ENCODE measurements around the gene DHX32.
"Not testable (repeated sequence)": the region's sequence is repeated elsewhere in the genome, so short reads cannot be mapped to it uniquely, and the experiment has no call there.

DHX32 gene

DNA sequence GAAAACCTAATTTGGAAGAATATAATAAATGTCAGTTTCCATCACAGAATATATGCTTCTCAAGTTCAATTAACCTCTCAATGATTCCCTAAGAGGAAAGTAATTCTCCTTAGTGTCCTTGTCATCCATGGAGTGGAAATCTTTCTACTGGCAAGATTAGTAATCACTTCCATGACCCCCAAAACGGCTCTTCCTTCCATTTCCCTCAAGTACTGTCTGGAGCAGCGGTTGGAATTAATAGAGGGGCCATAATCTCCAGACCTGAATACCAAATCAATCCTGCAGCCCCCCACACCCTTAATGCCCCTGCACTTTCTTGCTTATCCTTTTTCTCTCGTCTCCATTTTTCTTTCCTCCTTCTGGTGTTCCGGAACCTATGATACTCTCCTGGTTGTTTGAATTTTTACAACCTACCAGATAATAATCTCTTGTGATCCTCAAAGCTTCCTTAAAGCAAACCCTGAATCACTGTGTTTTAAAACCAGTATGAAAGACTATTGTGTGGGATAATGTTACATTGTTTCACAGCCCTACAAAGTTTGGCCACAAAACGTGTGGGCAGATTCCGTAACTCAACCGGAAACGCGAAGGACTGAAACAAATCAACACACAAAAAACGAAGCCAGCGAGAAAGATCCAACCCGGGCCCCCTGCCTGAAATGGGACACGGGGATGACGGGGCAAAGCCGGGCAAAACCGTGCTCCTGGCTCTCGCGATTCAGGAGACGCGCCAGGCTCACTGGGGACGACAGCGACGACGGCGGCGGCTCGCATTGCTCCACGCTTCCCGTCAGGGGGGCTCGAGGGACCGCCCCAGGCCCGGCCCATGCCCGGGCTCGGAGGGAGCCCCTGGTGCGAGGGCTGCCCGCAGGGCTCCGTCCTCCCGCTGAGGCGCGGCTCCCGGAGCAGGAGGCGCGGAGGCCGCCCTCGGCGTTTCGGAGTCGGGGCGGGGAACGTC is 14.3 kb upstream of the DHX32 start:
- peak; percentile 72 for DNase-seq

DNA sequence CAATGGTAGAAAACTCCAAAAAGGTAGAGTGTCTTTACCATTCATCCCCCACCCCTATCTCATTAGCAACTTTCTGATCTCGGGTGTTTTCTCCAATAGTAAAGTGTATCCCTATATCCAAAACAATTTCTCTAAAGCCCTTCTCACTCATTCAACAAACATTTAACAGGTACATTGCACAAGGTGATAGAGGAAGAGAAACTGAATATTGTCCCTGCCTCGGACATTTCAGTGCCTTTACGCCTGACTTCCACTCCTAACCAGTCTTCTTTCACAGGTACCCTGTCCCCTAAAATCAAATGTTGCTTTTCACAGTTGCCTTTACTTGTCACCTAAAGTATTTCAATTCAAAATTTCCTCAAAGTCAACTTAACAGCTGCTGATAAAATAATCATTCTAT is 13.1 kb upstream of the DHX32 start:
- DNase-seq: not testable (repeated sequence)

DNA sequence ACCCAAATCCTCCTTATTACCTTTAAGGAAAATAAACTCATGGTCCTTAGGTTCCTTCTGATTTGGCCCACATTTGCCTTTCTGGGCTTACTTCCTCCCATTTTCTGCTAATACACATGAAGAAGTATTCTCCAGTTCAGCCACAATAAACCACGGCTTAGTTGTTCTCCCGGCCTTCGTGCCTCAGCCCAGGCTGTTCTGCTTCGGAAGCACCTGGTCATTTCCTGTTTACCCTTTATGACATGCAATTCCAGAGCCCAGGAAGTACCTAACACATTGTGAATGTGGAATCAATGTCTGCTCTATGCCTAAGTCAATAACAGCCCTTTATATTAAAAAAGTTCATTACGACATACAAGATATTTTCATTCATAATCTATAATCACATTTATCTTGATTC is 11.3 kb upstream of the DHX32 start:
- DNase-seq: not testable (repeated sequence)

DNA sequence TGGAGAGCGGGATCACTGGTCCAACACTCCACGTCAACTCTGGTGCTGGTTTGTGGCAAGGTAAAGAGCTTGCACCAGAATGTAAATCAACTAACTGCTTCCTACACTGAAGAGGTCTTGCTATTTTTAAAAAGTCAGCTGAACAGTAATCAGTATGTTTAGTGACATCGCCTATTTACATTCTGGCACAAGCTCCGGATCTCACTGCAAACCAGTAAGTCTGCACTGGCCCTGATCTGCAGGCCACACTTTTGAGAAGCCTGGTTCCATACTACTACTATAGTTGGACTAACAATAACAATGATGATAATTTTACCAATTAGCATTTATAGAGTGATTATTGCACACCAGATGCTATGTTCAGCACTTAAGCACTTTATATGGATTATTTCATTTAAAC is 8.3 kb upstream of the DHX32 start:
- DNase-seq: not testable (repeated sequence)

DNA sequence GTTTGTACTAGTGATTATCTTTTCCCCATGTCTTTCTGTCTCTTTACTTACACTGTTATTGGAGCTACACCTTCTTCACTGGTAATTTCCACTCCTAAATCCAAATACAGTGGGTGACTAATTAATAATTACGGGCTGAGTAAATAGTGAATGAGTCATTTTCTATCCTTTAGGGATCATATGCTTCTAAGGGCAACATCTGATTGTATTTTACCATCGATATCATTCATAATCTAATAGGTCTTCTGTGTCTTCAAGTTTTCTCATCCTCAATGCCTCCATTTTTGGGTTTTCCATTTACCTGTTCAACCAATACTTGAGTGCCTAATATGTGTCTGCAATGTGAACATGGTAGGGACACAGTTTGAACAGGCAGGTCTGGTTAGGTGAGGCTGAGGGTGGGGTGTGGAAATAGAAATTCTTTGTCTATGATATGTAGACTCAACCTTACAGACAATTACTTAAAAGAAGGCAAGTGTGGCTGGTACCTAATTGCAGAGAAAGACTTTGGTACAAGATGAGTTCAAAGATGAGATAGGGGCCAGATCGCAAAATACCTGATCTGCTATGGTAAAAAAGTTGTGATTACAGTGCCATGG is 5.9 kb upstream of the DHX32 start:
- DNase-seq: no peak

DNA sequence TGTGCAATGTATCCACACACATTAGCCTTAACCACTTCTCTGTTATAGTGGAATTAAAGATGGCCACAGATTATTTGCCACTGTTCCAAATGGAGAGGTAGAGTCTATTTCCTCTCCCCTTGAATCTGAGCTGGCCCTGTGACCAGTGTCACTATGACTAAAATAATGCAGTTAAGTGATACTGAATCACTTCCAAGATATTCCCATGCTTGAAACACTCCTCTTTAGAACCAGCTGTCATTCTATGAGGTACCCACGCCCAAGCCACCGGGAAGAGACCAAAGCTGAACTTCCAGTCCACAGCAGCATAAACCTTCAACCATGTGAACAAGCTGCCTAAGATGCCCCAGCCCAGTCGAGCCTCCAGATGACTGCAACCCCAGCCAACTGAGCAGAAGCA is 2.1 kb upstream of the DHX32 start:
- no peak for DNase-seq

DNA sequence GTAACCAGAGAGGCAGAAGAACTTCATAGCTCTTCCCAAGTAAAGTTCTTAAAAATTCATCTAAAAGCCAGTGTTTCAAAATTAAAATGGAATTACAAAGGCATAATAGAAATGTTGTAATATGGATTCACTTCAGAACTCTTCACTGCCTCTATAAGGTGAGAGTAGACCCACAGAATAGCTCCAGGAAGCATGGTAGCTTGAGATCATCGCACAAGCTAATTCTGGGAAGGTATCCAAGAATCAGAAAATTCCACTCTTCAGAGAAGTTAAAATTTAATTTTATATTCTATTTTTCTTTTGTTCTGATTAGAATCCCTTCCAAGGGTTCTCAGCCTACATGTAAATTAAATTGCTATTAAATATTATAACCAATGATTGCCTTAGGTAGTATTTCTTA is 1.5 kb upstream of the DHX32 start:
- no peak for DNase-seq

DNA sequence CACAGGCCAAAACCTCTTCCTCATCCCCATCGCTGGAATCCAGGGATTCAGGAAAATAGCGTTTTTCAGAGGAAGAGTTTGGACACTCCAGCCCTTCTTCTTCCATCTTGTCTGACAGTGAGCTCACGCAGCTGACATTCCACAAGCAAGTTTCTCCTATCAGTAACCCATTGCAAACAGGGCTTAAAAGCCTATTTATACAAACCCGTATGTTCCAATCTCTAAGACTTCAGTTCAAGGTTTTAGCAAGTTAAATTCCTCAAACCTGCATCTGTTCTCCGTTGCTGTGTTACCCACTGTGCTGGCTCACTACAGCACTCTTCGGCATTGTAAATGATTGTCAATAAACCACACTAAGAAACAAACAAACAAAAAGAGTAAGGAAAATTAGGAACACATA is 373 bp downstream of the DHX32 start:
- no peak for DNase-seq

DNA sequence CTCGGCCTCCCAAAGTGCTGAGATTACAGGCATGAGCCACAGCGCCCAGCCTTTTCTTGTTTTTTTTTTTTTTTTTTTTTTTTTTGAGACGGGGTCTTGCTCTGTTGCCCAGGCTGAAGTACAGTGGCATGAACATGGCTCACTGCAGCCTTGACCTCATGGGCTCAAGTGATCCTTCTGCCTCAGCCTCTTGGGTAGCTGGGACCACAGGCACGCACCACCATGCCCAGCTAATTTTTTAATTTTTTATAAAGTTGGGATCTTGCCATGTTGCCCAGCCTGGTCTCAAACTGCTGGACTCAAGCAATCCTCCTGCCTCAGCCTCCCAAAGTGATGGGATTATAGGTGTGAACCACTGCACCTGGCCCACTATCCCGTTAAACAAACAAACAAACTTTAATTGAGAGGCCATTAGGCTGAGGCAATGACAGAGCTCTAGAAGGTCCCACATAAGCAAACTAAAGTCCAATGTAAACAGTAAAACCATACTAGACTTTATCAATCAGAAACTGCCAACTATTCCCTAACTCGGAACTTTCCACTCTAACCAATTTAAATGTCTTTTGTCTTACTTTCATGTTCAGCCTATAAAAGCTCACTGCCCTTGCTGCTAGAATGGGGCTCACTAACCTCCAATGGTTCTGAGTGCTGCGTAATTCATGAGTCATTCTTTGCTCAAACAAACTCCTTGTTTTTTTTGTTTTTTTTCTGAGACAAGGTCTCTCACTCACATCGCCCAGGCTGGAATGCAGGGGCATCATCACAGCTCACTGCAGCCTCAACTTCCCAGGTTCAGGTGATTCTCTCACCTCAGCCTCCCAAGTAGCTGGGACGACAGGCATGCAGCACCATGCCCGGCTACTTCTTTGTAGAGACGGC is 1.9 kb downstream of the DHX32 start:
- DNase-seq: no peak

DNA sequence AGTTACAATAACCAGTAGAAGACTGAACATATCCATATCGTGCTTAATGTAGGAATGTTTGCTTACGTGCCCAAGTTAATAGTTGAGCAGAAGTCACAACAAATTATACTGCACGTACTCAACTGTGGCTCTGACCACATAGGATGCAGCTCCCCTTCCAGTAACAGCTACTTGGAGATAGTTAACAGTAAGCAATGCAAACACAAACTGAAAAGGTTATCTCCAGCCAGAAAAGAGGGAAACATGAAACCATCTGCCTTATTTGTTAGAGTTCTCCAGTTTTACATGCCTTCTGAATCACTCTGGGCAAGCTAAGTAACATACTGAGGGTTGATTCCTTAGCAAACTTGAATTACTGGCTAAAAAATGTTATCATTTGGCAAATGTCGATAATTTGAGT is 9.8 kb downstream of the DHX32 start:
- no peak for DNase-seq

DNA sequence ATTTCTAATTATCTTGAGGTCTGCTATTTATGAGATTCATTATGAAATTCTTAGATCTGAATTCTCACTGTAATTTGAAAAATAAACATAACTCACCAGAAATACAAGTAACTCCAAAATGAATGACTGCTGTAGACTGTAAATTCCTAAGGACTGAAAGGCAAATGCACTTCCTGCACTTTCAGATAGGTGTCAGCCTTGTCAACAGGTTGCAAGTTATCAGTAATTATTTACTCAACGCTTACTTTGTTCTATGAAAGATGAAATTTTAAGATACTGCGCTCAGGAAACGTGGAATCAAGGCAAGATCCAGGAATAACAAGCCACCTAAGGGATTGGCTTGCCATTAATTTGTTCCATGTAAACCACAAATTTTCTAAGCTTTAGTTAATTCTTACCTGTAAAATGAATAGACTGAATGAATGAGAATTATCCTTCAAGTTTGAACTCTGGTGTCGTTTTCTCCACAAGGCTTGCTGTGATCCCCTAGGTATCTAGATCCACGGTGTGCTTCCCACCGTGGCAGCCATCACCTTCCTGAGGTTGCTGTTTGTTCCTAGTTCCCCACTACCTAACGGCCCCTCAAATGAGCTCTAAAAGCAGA is 12.6 kb downstream of the DHX32 start:
- DNase-seq: peak; percentile 70

DNA sequence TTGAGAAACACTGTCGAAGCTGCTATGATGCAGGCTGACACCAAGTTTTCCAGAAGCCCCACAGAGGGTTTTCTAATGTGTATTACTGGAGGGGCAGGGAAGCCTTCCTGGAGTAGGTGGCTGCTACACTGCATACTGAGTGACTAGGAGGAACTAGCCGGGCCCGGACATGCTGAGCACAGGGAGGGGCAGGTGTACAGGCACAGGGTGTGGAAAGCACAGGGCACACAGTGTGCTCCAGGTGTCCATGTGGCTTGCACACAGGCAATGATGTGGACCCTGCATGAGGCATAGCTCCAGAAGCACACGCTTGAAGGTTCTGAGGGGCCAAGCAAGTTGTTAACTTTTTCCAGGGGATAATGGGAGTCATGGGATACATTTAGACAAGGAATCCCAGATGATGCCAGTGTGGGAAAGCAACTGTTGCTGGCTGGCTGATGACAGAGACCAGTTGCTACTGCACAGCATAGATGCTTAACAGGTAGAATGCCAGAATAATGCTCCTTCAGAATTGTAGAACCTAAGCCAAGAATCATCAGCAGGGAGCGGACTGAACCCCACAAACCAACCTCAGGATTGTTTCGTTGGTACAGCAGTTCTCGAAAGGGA is 14.6 kb downstream of the DHX32 start:
- no peak for DNase-seq

DNA sequence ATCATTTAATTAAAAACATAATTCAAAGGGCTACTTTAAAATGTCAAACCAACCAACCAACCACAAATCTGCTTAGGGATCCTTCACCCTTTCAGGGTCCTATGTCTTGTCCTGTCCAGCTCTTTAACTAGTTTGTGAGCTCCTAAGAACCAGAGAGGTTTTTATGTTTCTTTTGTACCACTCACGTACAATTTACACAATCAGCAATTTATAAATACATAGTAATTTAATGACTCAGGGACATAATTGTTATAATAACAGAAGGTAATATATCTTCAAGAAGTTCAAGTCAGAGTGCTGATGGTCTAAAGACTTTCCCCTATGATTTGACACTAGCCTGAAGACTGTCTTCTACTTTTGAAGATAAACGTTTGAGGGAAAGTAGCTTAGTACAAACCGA is 16.0 kb downstream of the DHX32 start:
- DNase-seq: no peak

DNA sequence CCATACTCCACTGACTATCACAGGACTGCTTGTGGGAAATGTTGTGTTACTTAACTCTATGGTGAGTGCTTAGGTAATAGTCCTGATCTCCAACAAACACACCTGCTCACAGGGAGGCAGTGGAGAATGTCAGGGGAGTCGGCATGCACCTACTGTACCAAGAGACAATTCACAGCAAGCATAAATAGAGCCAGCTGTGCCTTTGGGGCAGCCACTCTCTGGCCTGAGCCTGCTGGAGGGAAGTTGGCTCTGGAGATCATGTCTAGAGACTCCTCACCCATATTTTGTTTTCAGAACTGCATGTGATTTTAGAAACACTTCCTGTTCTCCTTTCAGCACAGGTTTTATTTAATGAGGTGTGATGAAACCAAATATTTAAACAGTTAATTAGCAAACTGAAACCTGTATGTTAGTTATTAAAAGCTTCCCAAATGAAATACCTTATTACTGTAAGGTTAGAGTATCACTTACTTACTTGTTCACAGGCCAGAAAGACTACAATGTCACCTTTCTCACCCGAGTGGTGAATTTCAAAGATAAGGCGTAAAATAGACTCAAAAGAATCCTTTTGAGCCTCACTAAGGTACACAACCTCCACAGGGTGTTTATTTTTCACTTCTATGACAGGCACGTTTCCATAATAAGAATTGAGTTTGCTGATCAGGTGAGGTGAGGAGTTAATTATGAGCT is 21.8 kb downstream of the DHX32 start:
- DNase-seq: no peak

DNA sequence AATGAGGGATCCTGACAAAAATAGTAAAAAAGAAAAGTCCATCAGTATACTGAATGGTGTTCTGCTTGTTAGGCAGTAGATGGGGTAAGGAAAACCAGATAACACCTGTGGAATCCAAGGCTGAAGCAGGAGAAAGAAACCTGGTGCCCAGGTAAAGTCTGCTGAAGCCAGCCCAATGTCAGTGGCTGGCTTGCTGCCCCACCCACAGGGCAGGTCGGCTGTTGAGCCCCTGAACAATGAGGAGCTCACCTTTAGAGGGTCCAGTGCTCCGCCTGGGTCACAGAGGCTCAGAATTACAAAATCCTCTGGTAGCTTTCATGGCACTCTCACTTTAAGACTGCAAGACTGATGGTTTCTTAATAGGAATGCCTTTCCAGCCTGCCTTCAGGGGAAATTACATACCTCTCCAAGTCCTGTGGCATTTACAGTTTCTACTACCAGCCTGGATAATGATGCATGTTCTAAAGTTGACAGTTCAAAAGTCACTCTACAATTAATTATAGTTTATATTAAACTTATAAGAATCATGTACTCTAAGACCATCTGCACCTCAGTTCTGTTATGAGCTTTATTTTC is 23.8 kb downstream of the DHX32 start:
- DNase-seq: no peak

DNA sequence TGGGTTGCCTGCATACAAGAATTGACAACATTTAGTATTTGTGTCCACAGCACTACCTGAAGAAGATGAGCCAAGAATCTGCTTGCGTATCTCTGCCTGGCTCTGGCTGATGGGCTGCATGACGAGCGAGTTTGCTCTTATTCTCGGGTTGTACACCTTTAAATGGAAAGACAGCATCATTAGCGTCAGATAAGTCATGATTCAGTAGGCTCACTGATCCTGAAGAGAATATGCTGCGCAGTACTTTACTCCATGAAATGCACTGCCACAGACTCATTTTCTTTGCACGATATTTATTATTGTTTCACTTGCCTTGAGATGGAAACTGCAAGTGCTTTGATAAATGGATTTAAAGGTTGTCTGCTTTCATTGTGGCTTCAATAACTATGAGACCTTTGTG is 28.6 kb downstream of the DHX32 start:
- DNase-seq: no peak

DNA sequence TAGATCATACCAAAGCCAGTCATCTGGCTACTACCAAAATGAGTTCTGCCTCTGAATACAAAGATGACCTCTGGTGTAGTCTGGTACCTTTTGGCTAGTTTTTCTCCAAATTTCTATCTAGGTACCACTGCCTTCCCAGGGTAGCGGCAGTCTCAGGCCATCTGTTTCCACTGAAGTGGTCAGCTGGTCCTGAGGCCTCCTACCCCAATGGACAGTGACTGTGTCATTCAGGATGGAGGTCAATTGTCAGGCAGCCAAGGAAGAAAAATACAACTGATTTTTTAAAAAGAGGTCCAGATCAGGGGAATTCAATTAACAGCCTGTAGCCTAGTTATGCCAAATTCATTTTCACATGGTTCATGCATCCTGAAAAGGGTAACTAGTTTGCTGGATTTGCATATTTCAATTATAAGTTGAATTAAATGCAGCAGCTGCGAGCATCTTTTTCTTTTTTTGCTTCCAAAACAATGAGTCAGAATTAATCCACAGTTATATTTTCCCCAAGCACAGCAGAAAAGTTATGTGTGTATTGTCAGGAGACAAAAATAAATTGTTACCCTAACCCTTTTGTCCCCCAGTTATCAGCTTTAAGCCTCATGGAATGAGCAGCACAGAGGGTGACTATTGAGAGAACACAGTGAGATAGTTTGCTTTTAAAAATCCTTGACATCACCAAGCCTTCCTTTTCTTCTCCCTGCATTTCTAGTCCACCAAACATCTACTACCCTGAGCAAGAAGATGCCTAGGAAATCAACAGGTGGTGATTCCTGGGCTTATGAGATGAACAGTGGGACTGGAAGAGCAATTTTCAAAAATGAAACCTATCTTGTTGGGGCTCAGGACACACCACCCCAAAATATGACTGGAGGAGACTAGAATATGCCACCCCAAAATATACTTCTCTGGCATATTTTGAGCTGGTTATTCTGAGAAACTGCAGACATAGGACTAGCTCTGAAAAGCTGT is 30.0 kb downstream of the DHX32 start:
- DNase-seq: no peak

DNA sequence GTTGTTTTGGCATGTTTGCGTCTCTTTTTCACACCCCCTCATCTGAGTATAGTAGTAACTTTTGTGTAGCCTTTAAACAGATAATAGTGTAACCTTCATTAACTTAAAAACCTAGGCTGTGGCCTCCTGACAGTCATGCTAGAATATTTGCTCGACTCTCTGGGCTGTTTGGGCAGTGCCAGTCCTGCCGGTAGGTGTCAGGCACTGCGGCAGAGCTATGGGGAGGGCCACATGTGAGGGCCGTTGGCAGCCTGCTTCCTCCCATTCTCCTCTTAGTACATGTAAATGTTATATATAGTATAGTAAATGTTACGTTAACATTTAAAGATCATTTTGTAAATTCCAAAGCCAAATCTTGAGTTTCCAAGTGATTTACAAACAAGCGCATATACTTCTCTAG is 31.6 kb downstream of the DHX32 start:
- no peak for DNase-seq

DNA sequence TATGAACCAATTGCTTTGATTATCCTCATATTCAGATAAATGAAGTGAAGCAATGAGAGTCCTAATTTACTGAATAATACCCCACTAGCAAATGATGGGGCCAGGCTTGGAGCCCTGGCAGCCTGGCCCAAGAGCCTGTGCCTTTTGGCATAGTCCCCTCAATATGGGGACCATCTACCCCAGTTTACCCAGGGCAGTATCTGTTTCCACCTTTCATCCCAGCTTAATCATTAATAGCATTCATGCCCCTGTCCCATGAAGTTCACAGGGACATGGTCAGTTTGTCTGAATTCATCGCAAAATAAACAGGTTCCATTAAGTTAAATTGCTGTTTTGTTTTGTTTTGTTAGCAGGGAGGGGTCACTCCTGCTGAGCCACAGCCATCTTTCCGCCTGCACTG is 32.2 kb downstream of the DHX32 start:
- no peak for DNase-seq

DNA sequence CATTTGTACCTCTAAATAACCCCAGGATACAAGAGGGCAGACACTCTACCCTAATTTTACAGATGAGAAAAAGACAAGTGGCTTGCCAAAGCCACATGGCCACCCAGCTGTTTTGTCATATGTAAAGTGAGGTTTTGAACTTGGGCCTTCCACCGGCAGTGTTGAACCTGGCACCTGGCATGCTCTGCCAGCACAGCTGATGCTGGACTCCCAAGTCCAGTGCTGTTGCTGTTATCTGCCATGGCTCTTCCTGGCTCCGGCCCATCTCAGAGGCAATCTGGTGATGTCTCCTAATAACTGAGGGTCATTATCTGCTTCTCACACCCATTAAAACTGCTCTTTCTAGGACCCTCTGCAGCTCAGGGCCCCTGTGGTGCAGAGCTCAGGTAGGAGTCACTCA is 32.7 kb downstream of the DHX32 start:
- no peak for DNase-seq

Measured in OCI-M1 (cell line).